H1 (cell line): ENCODE measurements around the gene MEF2B. TPM values are rescaled to one million over a fixed set of nuclear protein-coding genes. Genes with fewer than 3 reads are reported as not detected.

Experiments used
- CHD7 ChIP-seq: fragments of 300-600 bp; sonication (generic); IDR thresholded peaks from 2 replicates; pipeline ENCODE4 v1.7.1; 2012; ENCODE audit warnings: low read length, moderate library complexity, mild to moderate bottlenecking, inconsistent platforms; ENCODE audit not compliant: insufficient replicate concordance
- GTF2F1 ChIP-seq: IDR thresholded peaks from 2 replicates; pipeline ENCODE4 v1.6.1; 2012; ENCODE audit warnings: low read depth, low read length, improper control_type of control experiment, borderline replicate concordance
- SAP30 ChIP-seq: fragments of 300-600 bp; sonication (generic); IDR thresholded peaks from 2 replicates; pipeline ENCODE4 v1.7.1; 2012; ENCODE audit warnings: low read length, moderate library complexity, mild to moderate bottlenecking, inconsistent platforms; ENCODE audit not compliant: insufficient read depth, insufficient replicate concordance
- SIX5 ChIP-seq: IDR thresholded peaks from 2 replicates; pipeline ENCODE4 v1.6.1; 2011; ENCODE audit warnings: mild to moderate bottlenecking, low read depth, low read length
- SP1 ChIP-seq: IDR thresholded peaks from 2 replicates; pipeline ENCODE4 v1.6.1; 2011; ENCODE audit warnings: low read depth, low read length
- SP2 ChIP-seq: IDR thresholded peaks from 2 replicates; pipeline ENCODE4 v1.6.1; 2012; ENCODE audit warnings: mild to moderate bottlenecking, low read length, inconsistent platforms
- TCF12 ChIP-seq: IDR thresholded peaks from 2 replicates; pipeline ENCODE4 v1.6.1; 2011; ENCODE audit warnings: low read depth, mild to moderate bottlenecking, low read length
- TEAD4 ChIP-seq: IDR thresholded peaks from 2 replicates; pipeline ENCODE4 v1.6.1; 2012; ENCODE audit warnings: low read depth, low read length, inconsistent platforms, mixed read lengths
- polyA plus RNA-seq, 7 experiments: library from polyadenylated mRNA; depleted of rRNA in 3 of 7; stranded (reverse) in 5 of 7; unstranded in 2 of 7; fragments of >200 nt in 5 of 7; fragments of 200-250 nt in 2 of 7; gene quantifications; 1 replicate in 5 of 7; 2 replicates in 1 of 7; 4 replicates in 1 of 7; pipeline versions ENCODE4 v1.2.1 to v1.2.3, GENCODE V29; 2011 to 2013; ENCODE audit warnings: missing spikeins in 2 of 7, mixed read lengths in 2 of 7
- total RNA-seq: library from RNA; stranded (reverse); fragmentation: NEBNext Ultra II Directional; extraction: Animal tissue kit (Norgen Biotek cat#: 25700); gene quantifications from 2 replicates; pipeline ENCODE4 v1.2.1, GENCODE V29; 2021

Gene MEF2B
- total and polyA plus RNA-seq, 2 of the 8 experiments (the other 6 are each of a cell fraction or from before 2014, with no cell fraction given), result 2.8 to 3.7 TPM

- TF ChIP-seq CHD7 (no peak), SAP30 (no peak), TCF12 (no peak), SP2 (no peak), TEAD4 (no peak), SP1 (no peak), GTF2F1 (no peak), SIX5 (no peak)
Measured at GRCh38 chr19:19107654-19108053, 62.4 kb downstream of the MEF2B start (continued).
